GM12878 (cell line): ENCODE data around the gene ART1. TPM values are rescaled to one million over a fixed set of nuclear protein-coding genes. Genes with fewer than 3 reads are reported as not detected.

ENCODE experiments used
- ATAC-seq: fragments of 200-7000 bp; cut with Tn5 transposase; 3 replicates; pipeline ENCODE4 v1.9.1; 2020; ENCODE audit warnings: mild to moderate bottlenecking, moderate library complexity
- BruUV-seq: library from RNA; stranded (reverse); fragments of 400-500 nt; replicated peaks from 2 replicates; lab custom pipeline; 2021; lab: Mats Ljungman, UMichigan
- CTCF ChIA-PET: fragments of 300-600 bp; sonication (Branson Sonifier 250); formaldehyde crosslinking; extraction: SDS; loops from one replicate; lab custom pipeline; 2021; ENCODE audit warnings: inconsistent platforms; lab: Yijun Ruan, JAX
- POLR2A ChIA-PET: fragments of 350-600 bp; formaldehyde crosslinking; extraction: SDS; loops from one replicate; lab custom pipeline; 2021; ENCODE audit warnings: inconsistent platforms; lab: Charles Lee
- RAD21 ChIA-PET: fragments of 300-600 bp; sonication (Branson Sonifier 250); formaldehyde crosslinking; loops from one replicate; lab custom pipeline; 2023; ENCODE audit warnings: antibody characterized with exemption; ENCODE audit not compliant: unreplicated experiment; lab: Charles Lee
- SMC1A ChIA-PET: fragments of 300-600 bp; sonication (Branson Sonifier 250); formaldehyde crosslinking; loops from one replicate; lab custom pipeline; 2023; ENCODE audit not compliant: unreplicated experiment, uncharacterized antibody; lab: Charles Lee
- DNase-seq: peaks from one replicate; pipeline ENCODE4 v3.0.0-alpha.2; 2011; ENCODE audit warnings: low read depth, low spot score
- FAIRE-seq: peaks from 3 replicates; lab custom pipeline; 2011; peaks lifted over from hg19 to GRCh38; lab: Jason Lieb, UNC
- H2AFZ ChIP-seq: 2 replicates; pipeline ENCODE4 v1.6.0; 2011; ENCODE audit warnings: low read depth, low read length, control low read depth; ENCODE audit not compliant: control insufficient read depth
- H3K27ac ChIP-seq: 2 replicates; pipeline ENCODE4 v1.5.1; 2011; ENCODE audit warnings: control low read depth; ENCODE audit not compliant: control insufficient read depth, insufficient read depth
- H3K27me3 ChIP-seq, 2 experiments: replicated peaks in 1 of 2; 2 replicates each; pipeline versions ENCODE4 v1.6.0 to v1.6.1; 2011; ENCODE audit warnings: low read length in 1 of 2; ENCODE audit not compliant: control insufficient read depth in 2 of 2, insufficient read depth in 2 of 2
- H3K36me3 ChIP-seq, 2 experiments: 2 replicates each; pipeline ENCODE4 v1.5.1; 2011; ENCODE audit warnings: low read length in 1 of 2; ENCODE audit not compliant: control insufficient read depth in 2 of 2, insufficient read depth in 2 of 2
- H3K4me1 ChIP-seq: 2 replicates; pipeline ENCODE4 v1.6.1; 2011; ENCODE audit warnings: mild to moderate bottlenecking, low read length, moderate library complexity, mixed read lengths; ENCODE audit not compliant: control insufficient read depth, insufficient read depth
- H3K4me2 ChIP-seq: 2 replicates; pipeline ENCODE4 v1.6.0; 2011; ENCODE audit warnings: control low read depth; ENCODE audit not compliant: control insufficient read depth, insufficient read depth
- H3K4me3 ChIP-seq: fragments of 200-600 bp; sonication (generic); 2 replicates; pipeline ENCODE4 v1.5.1; 2016
- H3K79me2 ChIP-seq: 2 replicates; pipeline ENCODE4 v1.6.0; 2011; ENCODE audit warnings: low read length; ENCODE audit not compliant: control insufficient read depth, insufficient read depth
- H3K9ac ChIP-seq: 2 replicates; pipeline ENCODE4 v1.8.0; 2011; ENCODE audit warnings: low read length, control low read depth, mixed read lengths; ENCODE audit not compliant: control insufficient read depth, insufficient read depth
- H3K9me3 ChIP-seq: replicated peaks from 3 replicates; pipeline ENCODE4 v1.5.1; 2011; ENCODE audit warnings: mild to moderate bottlenecking, low read length; ENCODE audit not compliant: control insufficient read depth, insufficient read depth
- H4K20me1 ChIP-seq: 2 replicates; pipeline ENCODE4 v1.6.0; 2011; ENCODE audit not compliant: control insufficient read depth, insufficient read depth
- BCL11A ChIP-seq: IDR thresholded peaks from 2 replicates; pipeline ENCODE4 v1.6.1; 2011; ENCODE audit warnings: low read depth, low read length
- BCL3 ChIP-seq: IDR thresholded peaks from 2 replicates; pipeline ENCODE4 v1.6.1; 2011; ENCODE audit warnings: borderline replicate concordance, low read depth, mild to moderate bottlenecking, moderate library complexity, low read length; ENCODE audit not compliant: insufficient read depth, poor library complexity, severe bottlenecking
- FOXK2 ChIP-seq: fragments of 450-650 bp; IDR thresholded peaks from 2 replicates; pipeline ENCODE4 v1.6.1; 2017; ENCODE audit warnings: mild to moderate bottlenecking, moderate library complexity
- JUND ChIP-seq: IDR thresholded peaks from 2 replicates; pipeline ENCODE4 v1.6.1; 2012; ENCODE audit warnings: low read depth, mild to moderate bottlenecking, low read length, improper control_type of control experiment, moderate library complexity
- MEF2B ChIP-seq: fragments of 450-650 bp; IDR thresholded peaks from 2 replicates; pipeline ENCODE4 v1.6.1; 2018; ENCODE audit warnings: mild to moderate bottlenecking, moderate library complexity; ENCODE audit not compliant: partially characterized antibody, poor library complexity, severe bottlenecking
- RCOR1 ChIP-seq: conservative IDR thresholded peaks from 2 replicates; pipeline ENCODE4 v1.6.1; 2012; ENCODE audit warnings: low read depth, low read length, improper control_type of control experiment
- SRF ChIP-seq, 2 experiments: IDR thresholded peaks; 2 replicates each; pipeline ENCODE4 v1.6.1; 2011; ENCODE audit warnings: low read depth in 2 of 2, low read length in 2 of 2, mild to moderate bottlenecking in 1 of 2, moderate library complexity in 1 of 2
- TCF3 ChIP-seq: IDR thresholded peaks from 2 replicates; pipeline ENCODE4 v1.6.1; 2012; ENCODE audit warnings: low read depth, mild to moderate bottlenecking, low read length, borderline replicate concordance; ENCODE audit not compliant: insufficient read depth
- YY1 ChIP-seq: IDR thresholded peaks from 2 replicates; pipeline ENCODE4 v1.6.1; 2011; ENCODE audit warnings: low read depth, mild to moderate bottlenecking, low read length
- ZBTB4 ChIP-seq: fragments of 450-650 bp; formaldehyde crosslinking; IDR thresholded peaks from 2 replicates; pipeline ENCODE4 v1.4.0; 2022; ENCODE audit warnings: mild to moderate bottlenecking, moderate library complexity
- ZZZ3 ChIP-seq: IDR thresholded peaks from 2 replicates; pipeline ENCODE4 v1.6.1; 2011; ENCODE audit warnings: low read depth; ENCODE audit not compliant: control insufficient read depth, insufficient read length
- in situ Hi-C: fragments of 300-500 bp; cut with MboI; formaldehyde crosslinking; loops from 9 replicates; pipeline ENCODE4 v1.14.3; 2018; ENCODE audit warnings: mixed read lengths
- intact Hi-C: fragments of 100-400 bp; cut with micrococcal nuclease; formaldehyde crosslinking; loops from one replicate; pipeline ENCODE4 v1.14.2; 2022; ENCODE audit not compliant: unreplicated experiment
- polyA plus RNA-seq, 11 experiments: library from polyadenylated mRNA; depleted of rRNA in 4 of 11; unstranded in 6 of 11; stranded (reverse) in 5 of 11; fragments of >200 nt; fragmentation: Nextera tagmentation in 4 of 11; fragmentation: Illumina TruSeq in 1 of 11; extraction: Ambion mirVana in 4 of 11; extraction: Trizol in 1 of 11; gene quantifications; 1 replicate in 1 of 11; 2 replicates in 10 of 11; pipeline versions ENCODE4 v1.2.1 to v1.2.3, GENCODE V29; 2011 to 2016; ENCODE audit warnings: inconsistent platforms in 2 of 11, missing spikeins in 2 of 11, low read depth in 1 of 11
- total RNA-seq, 4 experiments: library from RNA; depleted of rRNA in 3 of 4; stranded (reverse); fragments of >200 nt in 3 of 4; fragmentation: Illumina TruSeq in 1 of 4; extraction: Trizol in 1 of 4; gene quantifications; 2 replicates each; pipeline versions ENCODE4 v1.2.1 to v1.2.3, GENCODE V29; 2013 to 2021
- TF ChIP-seq, protein P1 (sequence below): fragments of 450-650 bp; conservative IDR thresholded peaks from 2 replicates; pipeline ENCODE4 v1.6.1; 2017; ENCODE audit warnings: mild to moderate bottlenecking, moderate library complexity
- TF ChIP-seq, protein P2 (sequence below): IDR thresholded peaks from 2 replicates; pipeline ENCODE4 v1.6.1; 2012; ENCODE audit warnings: low read depth, low read length, improper control_type of control experiment

The ART1 gene
- total and polyA plus RNA-seq, 10 of the 15 experiments (the other 5 are each of a cell fraction or from before 2014, with no cell fraction given): not detected

- TF ChIP-seq, protein P1, sequence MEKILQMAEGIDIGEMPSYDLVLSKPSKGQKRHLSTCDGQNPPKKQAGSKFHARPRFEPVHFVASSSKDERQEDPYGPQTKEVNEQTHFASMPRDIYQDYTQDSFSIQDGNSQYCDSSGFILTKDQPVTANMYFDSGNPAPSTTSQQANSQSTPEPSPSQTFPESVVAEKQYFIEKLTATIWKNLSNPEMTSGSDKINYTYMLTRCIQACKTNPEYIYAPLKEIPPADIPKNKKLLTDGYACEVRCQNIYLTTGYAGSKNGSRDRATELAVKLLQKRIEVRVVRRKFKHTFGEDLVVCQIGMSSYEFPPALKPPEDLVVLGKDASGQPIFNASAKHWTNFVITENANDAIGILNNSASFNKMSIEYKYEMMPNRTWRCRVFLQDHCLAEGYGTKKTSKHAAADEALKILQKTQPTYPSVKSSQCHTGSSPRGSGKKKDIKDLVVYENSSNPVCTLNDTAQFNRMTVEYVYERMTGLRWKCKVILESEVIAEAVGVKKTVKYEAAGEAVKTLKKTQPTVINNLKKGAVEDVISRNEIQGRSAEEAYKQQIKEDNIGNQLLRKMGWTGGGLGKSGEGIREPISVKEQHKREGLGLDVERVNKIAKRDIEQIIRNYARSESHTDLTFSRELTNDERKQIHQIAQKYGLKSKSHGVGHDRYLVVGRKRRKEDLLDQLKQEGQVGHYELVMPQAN: no peak
- TF ChIP-seq, protein P2, sequence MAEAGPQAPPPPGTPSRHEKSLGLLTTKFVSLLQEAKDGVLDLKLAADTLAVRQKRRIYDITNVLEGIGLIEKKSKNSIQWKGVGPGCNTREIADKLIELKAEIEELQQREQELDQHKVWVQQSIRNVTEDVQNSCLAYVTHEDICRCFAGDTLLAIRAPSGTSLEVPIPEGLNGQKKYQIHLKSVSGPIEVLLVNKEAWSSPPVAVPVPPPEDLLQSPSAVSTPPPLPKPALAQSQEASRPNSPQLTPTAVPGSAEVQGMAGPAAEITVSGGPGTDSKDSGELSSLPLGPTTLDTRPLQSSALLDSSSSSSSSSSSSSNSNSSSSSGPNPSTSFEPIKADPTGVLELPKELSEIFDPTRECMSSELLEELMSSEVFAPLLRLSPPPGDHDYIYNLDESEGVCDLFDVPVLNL: no peak
- TF ChIP-seq RCOR1: no peak
These were observed 16.0 kb downstream of the ART1 start (continued) for GRCh38 chr11:3660960-3661359.

DNA sequence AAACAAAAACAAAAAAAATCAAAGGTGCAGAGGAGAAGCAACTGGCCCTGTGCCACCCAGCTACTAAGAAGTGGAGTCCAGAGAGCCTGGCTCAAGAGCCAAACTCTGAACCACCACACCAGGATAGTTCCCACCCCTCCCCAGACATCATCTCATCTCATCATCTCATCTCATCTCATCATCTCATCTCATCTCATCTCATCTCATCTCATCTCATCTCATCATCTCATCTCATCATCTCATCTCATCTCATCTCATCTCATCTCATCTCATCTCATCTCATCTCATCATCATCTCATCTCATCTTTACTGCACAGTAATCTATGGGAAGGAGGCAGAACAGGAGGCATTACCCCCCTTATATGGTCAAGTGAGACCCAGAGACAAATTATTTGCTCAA lies 17.9 kb downstream of the ART1 start:
- Histone ChIP-seq H3K36me3 (peaks cover 2 to 4% of the 10 kb centered on the region in 2 experiments; a peak in 2 of 4 replicates), H2AFZ (no peak overlapping the region), H3K9ac (no peak overlapping the region), H3K27me3 (no peaks in the 10 kb centered on the region), H3K4me3 (no peak overlapping the region), H3K4me1 (no peaks in the 10 kb centered on the region), H3K27ac (no peak overlapping the region), H4K20me1 (no peaks in the 10 kb centered on the region), H3K4me2 (no peak overlapping the region), H3K9me3 (no peaks in the 10 kb centered on the region), H3K79me2 (no peaks in the 10 kb centered on the region)
- ATAC-seq (no peak), FAIRE-seq (no peak), DNase-seq (no peak)
- no peak for TF ChIP-seq ZZZ3
- TF ChIP-seq BCL11A: no peak
- no peak for TF ChIP-seq SRF (IDR thresholded peaks at IDR 0.05; ENCODE audit: low read depth in 2 of 2, low read length in 2 of 2)
- TF ChIP-seq JUND: no peak
- TF ChIP-seq YY1: no peak
- no peak for TF ChIP-seq BCL3
- TF ChIP-seq MEF2B: no peak
- no peak for TF ChIP-seq TCF3
- no peak for TF ChIP-seq FOXK2
- no peak for TF ChIP-seq ZBTB4 (CRISPR knock-in tag)
- ChIA-PET RAD21 (no interaction called here), POLR2A (no interaction called here), SMC1A (no interaction called here), CTCF (no interaction called here)
- in situ Hi-C loops: no loop called here
- BruUV-seq: no TSS peak
- intact Hi-C loops: no loop called here
